ENCODE results near the gene KCNAB1.

- TF ChIP-seq TAF1 (IDR thresholded peaks at IDR 0.05; ENCODE audit: borderline replicate concordance, insufficient read depth, low read length) (no peak), POLR2AphosphoS5 (IDR thresholded peaks at IDR 0.05; ENCODE audit: low read depth, low read length) (no peak), SIN3A (IDR thresholded peaks at IDR 0.05; ENCODE audit: borderline replicate concordance, insufficient read depth, low read length) (no peak)
These were observed 280.4 kb downstream of the KCNAB1 start for GRCh38 chr3:156400735-156401134.

Measured in PFSK-1 (cell line).